Measurements from ENCODE around the gene MECR. TPM values are rescaled to one million over a fixed set of nuclear protein-coding genes. Genes with fewer than 3 reads are reported as not detected.

Gene MECR
- total RNA-seq, 1 donor from 2014 or later = 17.0 TPM

Other genes with a start within 250 kb of the MECR start
- gene TMEM200B, start 107.0 kb downstream of the MECR start, total RNA-seq = 0.07 TPM in 1 of 2 replicates, not detected in the other
- gene SRSF4, start 49.0 kb downstream of the MECR start, total RNA-seq = 118 and 120 TPM in 2 replicates
- 0.56 and 0.71 TPM in 2 replicates for gene PTPRU, start 5.6 kb upstream of the MECR start, total RNA-seq

Data from T-helper 1 cell treated with Interleukin-12 subunit alpha and Interleukin-12 subunit beta and Interleukin-4 antibody, amounts not matched to agents 30 ng/mL and 1 ng/mL, for 36 hours (primary cell).